Breast epithelium (tissue), 4 donors: ENCODE measurements around the gene BUB1B. TPM values are rescaled to one million over a fixed set of nuclear protein-coding genes. Genes with fewer than 3 reads are reported as not detected.
"Not testable (repeated sequence)": the region's sequence is repeated elsewhere in the genome, so short reads cannot be mapped to it uniquely, and the experiment has no call there.

Source experiments
- DNase-seq, 2 donors: peaks; one replicate each; pipeline ENCODE4 v3.0.0-alpha.2; 2019; ENCODE audit warnings: low spot score in 2 of 2
- H3K27ac ChIP-seq, 2 donors: fragments of 200-600 bp; sonication (generic) in 1 of 2; one replicate each; pipeline ENCODE4 v1.5.1; 2016 to 2019; ENCODE audit warnings: mild to moderate bottlenecking in 1 of 2
- H3K27me3 ChIP-seq, 2 donors: fragments of 200-600 bp; sonication (generic) in 1 of 2; one replicate each; pipeline versions ENCODE4 v1.5.1 to v1.6.0; 2017 to 2019; ENCODE audit warnings: control low read depth in 1 of 2, mild to moderate bottlenecking in 1 of 2
- H3K36me3 ChIP-seq: fragments of 200-600 bp; one replicate; pipeline ENCODE4 v1.5.1; 2019
- H3K4me1 ChIP-seq, 2 donors: fragments of 200-600 bp; sonication (generic); one replicate each; pipeline ENCODE4 v1.5.1; 2016 to 2019; ENCODE audit warnings: control low read depth in 1 of 2
- H3K4me3 ChIP-seq, 3 donors: fragments of 200-600 bp; sonication (generic); 1 replicate in 2 of 3; 2 replicates in 1 of 3; pipeline ENCODE4 v1.5.1; 2016 to 2019; ENCODE audit warnings: mild to moderate bottlenecking in 3 of 3, moderate library complexity in 2 of 3
- H3K9me3 ChIP-seq, 2 donors: fragments of 200-600 bp; sonication (generic) in 1 of 2; one replicate each; pipeline ENCODE4 v1.5.1; 2016 to 2019; ENCODE audit warnings: control low read depth in 1 of 2
- CTCF ChIP-seq, 3 donors: fragments of 450-650 bp; IDR thresholded peaks; one replicate each; pipeline ENCODE4 v1.5.1; 2016 to 2017; ENCODE audit warnings: antibody characterized with exemption in 3 of 3, mild to moderate bottlenecking in 3 of 3, moderate library complexity in 3 of 3
- POLR2A ChIP-seq: fragments of 450-650 bp; IDR thresholded peaks from one replicate; pipeline ENCODE4 v1.6.1; 2016; ENCODE audit warnings: antibody characterized with exemption, mild to moderate bottlenecking, moderate library complexity
- POLR2AphosphoS5 ChIP-seq, 3 donors: sonication (generic); formaldehyde crosslinking; IDR thresholded peaks; one replicate each; pipeline ENCODE4 v1.6.1; 2017; ENCODE audit warnings: antibody characterized with exemption in 3 of 3
- intact Hi-C: fragments of 100-400 bp; cut with DNase I; formaldehyde crosslinking; loops from one replicate; pipeline ENCODE4 v1.15.1; 2023; ENCODE audit warnings: low total_unique reads
- total RNA-seq, 3 donors: library from RNA; depleted of rRNA; stranded (reverse); fragments of >200 nt; gene quantifications; one replicate each; pipeline ENCODE4 v1.1.0, GENCODE V29; 2016

Gene BUB1B
- total RNA-seq, 3 donors from 2014 or later: 0.33 to 1.9 (median 1.4) TPM

- no peak overlapping the region for H3K4me3 ChIP-seq
- no peaks in the 10 kb centered on the region for H3K36me3 ChIP-seq
- H3K4me1 ChIP-seq: no peaks in the 10 kb centered on the region
- intact Hi-C loops: no loop called here
- no peaks in the 10 kb centered on the region for H3K27me3 ChIP-seq
- DNase-seq: no peak
- no peaks in the 10 kb centered on the region for H3K9me3 ChIP-seq
- no peak overlapping the region for H3K27ac ChIP-seq
- TF ChIP-seq CTCF (IDR thresholded peaks at IDR 0.05): no peak
- no peak for TF ChIP-seq POLR2AphosphoS5 (IDR thresholded peaks at IDR 0.05)
- TF ChIP-seq POLR2A: no peak
Observed at GRCh38 chr15:40128766-40129660, 31.9 kb upstream of the BUB1B start.

- Histone ChIP-seq H3K9me3 (no peaks in the 10 kb centered on the region), H3K4me1 (no peaks in the 10 kb centered on the region), H3K27ac (no peak overlapping the region), H3K4me3 (no peak overlapping the region), H3K27me3 (no peaks in the 10 kb centered on the region), H3K36me3 (no peaks in the 10 kb centered on the region)
- DNase-seq: no peak
- TF ChIP-seq POLR2A (no peak), POLR2AphosphoS5 (IDR thresholded peaks at IDR 0.05) (no peak), CTCF (IDR thresholded peaks at IDR 0.05) (no peak)
- intact Hi-C loops: no loop called here
Observed at GRCh38 chr15:40130118-40130517, 30.8 kb upstream of the BUB1B start.

- Histone ChIP-seq H3K27ac (no peak overlapping the region), H3K27me3 (no peaks in the 10 kb centered on the region), H3K4me3 (no peak overlapping the region), H3K36me3 (no peaks in the 10 kb centered on the region), H3K4me1 (no peaks in the 10 kb centered on the region), H3K9me3 (no peaks in the 10 kb centered on the region)
- intact Hi-C loops: no loop called here
- no peak for DNase-seq
- no peak for TF ChIP-seq POLR2AphosphoS5 (IDR thresholded peaks at IDR 0.05)
- no peak for TF ChIP-seq POLR2A
- no peak for TF ChIP-seq CTCF (IDR thresholded peaks at IDR 0.05)
Observed at GRCh38 chr15:40130799-40131502, 29.9 kb upstream of the BUB1B start.

GRCh38 chr15:40133544-40133943 lies 27.3 kb upstream of the BUB1B start:
- Histone ChIP-seq H3K36me3 (no peaks in the 10 kb centered on the region), H3K27me3 (no peaks in the 10 kb centered on the region), H3K27ac (no peak overlapping the region), H3K4me3 (no peak overlapping the region), H3K4me1 (no peaks in the 10 kb centered on the region), H3K9me3 (no peaks in the 10 kb centered on the region)
- intact Hi-C loops: no loop called here
- TF ChIP-seq POLR2AphosphoS5 (IDR thresholded peaks at IDR 0.05) (no peak), CTCF (IDR thresholded peaks at IDR 0.05) (no peak), POLR2A (no peak)
- no peak for DNase-seq

GRCh38 chr15:40134885-40135284 lies 26.0 kb upstream of the BUB1B start:
- no peak overlapping the region for H3K4me3 ChIP-seq
- intact Hi-C loops: no loop called here
- no peaks in the 10 kb centered on the region for H3K4me1 ChIP-seq
- no peaks in the 10 kb centered on the region for H3K36me3 ChIP-seq
- H3K9me3 ChIP-seq: no peaks in the 10 kb centered on the region
- no peaks in the 10 kb centered on the region for H3K27me3 ChIP-seq
- H3K27ac ChIP-seq: no peak overlapping the region
- no peak for DNase-seq
- TF ChIP-seq POLR2A: no peak
- no peak for TF ChIP-seq POLR2AphosphoS5 (IDR thresholded peaks at IDR 0.05)
- TF ChIP-seq CTCF (IDR thresholded peaks at IDR 0.05): no peak

GRCh38 chr15:40135846-40136450 lies 24.9 kb upstream of the BUB1B start:
- H3K4me1 ChIP-seq, H3K9me3 ChIP-seq, H3K27me3 ChIP-seq, H3K4me3 ChIP-seq, intact Hi-C loops, DNase-seq, H3K27ac ChIP-seq, H3K36me3 ChIP-seq: not testable (repeated sequence)
